Gastrocnemius medialis (tissue), 4 donors: ENCODE measurements around the gene EHD4. TPM values are rescaled to one million over a fixed set of nuclear protein-coding genes. Genes with fewer than 3 reads are reported as not detected.

Source experiments
- ATAC-seq, 2 donors: fragments of 150-250 bp; one replicate each; pipeline ENCODE4 v1.9.1; 2016
- DNase-seq, 2 donors: peaks; one replicate each; pipeline ENCODE4 v3.0.0-alpha.2; 2019
- H3K27ac ChIP-seq, 4 donors: fragments of 200-600 bp; sonication (generic); 1 replicate in 1 of 4; 2 replicates in 3 of 4; pipeline ENCODE4 v1.5.1; 2016 to 2018; ENCODE audit warnings: mild to moderate bottlenecking in 2 of 4, moderate library complexity in 1 of 4
- H3K27me3 ChIP-seq, 3 donors: fragments of 200-600 bp; sonication (generic) in 2 of 3; 1 replicate in 1 of 3; 2 replicates in 2 of 3; pipeline versions ENCODE4 v1.5.1 to v1.6.0; 2016 to 2019; ENCODE audit warnings: mild to moderate bottlenecking in 1 of 3, moderate library complexity in 1 of 3
- H3K36me3 ChIP-seq, 2 donors: fragments of 200-600 bp; sonication (generic) in 1 of 2; one replicate each; pipeline ENCODE4 v1.5.1; 2017 to 2018
- H3K4me1 ChIP-seq, 2 donors: fragments of 200-600 bp; sonication (generic) in 1 of 2; one replicate each; pipeline ENCODE4 v1.5.1; 2016 to 2017; ENCODE audit warnings: mild to moderate bottlenecking in 2 of 2
- H3K4me3 ChIP-seq, 4 donors: fragments of 200-600 bp; sonication (generic) in 3 of 4; 1 replicate in 1 of 4; 2 replicates in 3 of 4; pipeline ENCODE4 v1.5.1; 2016 to 2019; ENCODE audit warnings: mild to moderate bottlenecking in 2 of 4
- H3K9me3 ChIP-seq, 3 donors: fragments of 200-600 bp; sonication (generic) in 2 of 3; 1 replicate in 1 of 3; 2 replicates in 2 of 3; pipeline ENCODE4 v1.5.1; 2016 to 2019
- CTCF ChIP-seq, 5 experiments: fragments of 450-650 bp in 3 of 5; fragments of 200-600 bp in 2 of 5; sonication (generic) in 2 of 5; IDR thresholded peaks in 4 of 5; conservative IDR thresholded peaks in 1 of 5; 1 replicate in 4 of 5; 2 replicates in 1 of 5; pipeline ENCODE4 v1.5.1; 2016 to 2019; ENCODE audit warnings: antibody characterized with exemption in 5 of 5, mild to moderate bottlenecking in 3 of 5, moderate library complexity in 3 of 5
- POLR2A ChIP-seq, 2 donors: fragments of 450-650 bp; IDR thresholded peaks; one replicate each; pipeline ENCODE4 v1.6.1; 2017; ENCODE audit warnings: antibody characterized with exemption in 2 of 2, mild to moderate bottlenecking in 2 of 2, moderate library complexity in 2 of 2
- in situ Hi-C, 4 donors: fragments of 200-750 bp; cut with MboI; loops; one replicate each; pipeline versions ENCODE4 v1.15.0 to v1.8.0; 2017; ENCODE audit warnings: low sequenced_read_pairs in 4 of 4
- intact Hi-C: fragments of 100-400 bp; cut with DNase I; formaldehyde crosslinking; loops from one replicate; pipeline ENCODE4 v1.15.1; 2023; ENCODE audit warnings: low total_unique reads
- total RNA-seq, 4 donors: library from RNA; depleted of rRNA; stranded (reverse); fragments of >200 nt; gene quantifications; one replicate each; pipeline versions ENCODE4 v1.1.0 to v1.2.3, GENCODE V29; 2016

EHD4 gene
- total RNA-seq, 4 donors from 2014 or later, result 3.8 to 7.1 (median 4.3) TPM

GRCh38 chr15:41941644-41942415 lies 30.5 kb downstream of the EHD4 start:
- ATAC-seq, result no peak
- in situ Hi-C loops, result no loop called here
- no peak for DNase-seq

GRCh38 chr15:41940441-41940857 lies 31.9 kb downstream of the EHD4 start:
- Histone ChIP-seq H3K4me1 (peaks cover 0 to 20% of the 10 kb centered on the region in 2 donors), H3K9me3 (no peaks in the 10 kb centered on the region), H3K36me3 (no peaks in the 10 kb centered on the region), H3K4me3 (no peak overlapping the region), H3K27ac (peak overlapping the region in 2 of 4 donors; percentile 16 to 28), H3K27me3 (no peaks in the 10 kb centered on the region)
- intact Hi-C loops, result no loop called here
- in situ Hi-C loops, result no loop called here
- ATAC-seq, result no peak
- TF ChIP-seq CTCF (IDR thresholded peaks at IDR 0.05 in 4 of 5, conservative IDR thresholded peaks at IDR 0.05 in 1 of 5) (no peak), POLR2A (IDR thresholded peaks at IDR 0.05) (no peak)
- no peak for DNase-seq

More at GRCh38 chr15:41941644-41942415, 30.5 kb downstream of the EHD4 start:
- intact Hi-C loops, result no loop called here
- H3K36me3 ChIP-seq, result no peaks in the 10 kb centered on the region
- H3K4me3 ChIP-seq, result no peak overlapping the region
- TF ChIP-seq CTCF (IDR thresholded peaks at IDR 0.05 in 4 of 5, conservative IDR thresholded peaks at IDR 0.05 in 1 of 5) (no peak), POLR2A (IDR thresholded peaks at IDR 0.05) (no peak)
- H3K4me1 ChIP-seq, result peaks cover 0 to 20% of the 10 kb centered on the region in 2 donors
- no peak overlapping the region for H3K27ac ChIP-seq
- no peaks in the 10 kb centered on the region for H3K27me3 ChIP-seq
- H3K9me3 ChIP-seq, result no peaks in the 10 kb centered on the region

- in situ Hi-C loops, result no loop called here
- H3K27ac ChIP-seq, result peak overlapping the region in 2 of 4 donors; percentile 10 to 28
- no peaks in the 10 kb centered on the region for H3K36me3 ChIP-seq
- H3K9me3 ChIP-seq, result no peaks in the 10 kb centered on the region
- H3K4me3 ChIP-seq, result no peak overlapping the region
- TF ChIP-seq POLR2A (IDR thresholded peaks at IDR 0.05), result no peak
- no peak for TF ChIP-seq CTCF (IDR thresholded peaks at IDR 0.05 in 4 of 5, conservative IDR thresholded peaks at IDR 0.05 in 1 of 5)
- H3K27me3 ChIP-seq, result no peaks in the 10 kb centered on the region
- ATAC-seq (no peak), DNase-seq (no peak)
- peaks cover 0 to 23% of the 10 kb centered on the region in 2 donors for H3K4me1 ChIP-seq
- intact Hi-C loops, result no loop called here
These were observed 32.4 kb downstream of the EHD4 start for GRCh38 chr15:41939986-41940385.

- intact Hi-C loops (no loop called here), in situ Hi-C loops (no loop called here)
- TF ChIP-seq POLR2A (IDR thresholded peaks at IDR 0.05), result no peak
- TF ChIP-seq CTCF (IDR thresholded peaks at IDR 0.05 in 4 of 5, conservative IDR thresholded peaks at IDR 0.05 in 1 of 5), result no peak
- peaks cover 3 to 24% of the 10 kb centered on the region in 2 donors for H3K4me1 ChIP-seq
- DNase-seq (no peak), ATAC-seq (no peak)
- H3K27ac ChIP-seq, result peak overlapping the region in 3 of 4 donors; percentile 66 to 69 (median 69)
- H3K36me3 ChIP-seq, result no peaks in the 10 kb centered on the region
- no peak overlapping the region for H3K4me3 ChIP-seq
- no peaks in the 10 kb centered on the region for H3K27me3 ChIP-seq
- H3K9me3 ChIP-seq, result no peaks in the 10 kb centered on the region
These were observed 34.8 kb downstream of the EHD4 start for GRCh38 chr15:41937568-41937923.
